K562 (cell line): ENCODE data around the gene FASTKD3. TPM values are rescaled to one million over a fixed set of nuclear protein-coding genes. Genes with fewer than 3 reads are reported as not detected.
"Not testable (repeated sequence)": the region's sequence is repeated elsewhere in the genome, so short reads cannot be mapped to it uniquely, and the experiment has no call there.

Source experiments
- ATAC-seq: fragments of 200-7000 bp; cut with Tn5 transposase; 3 replicates; pipeline ENCODE4 v1.9.1; 2020; ENCODE audit warnings: moderate library complexity
- BruUV-seq: library from RNA; stranded (reverse); fragments of 400-500 nt; replicated peaks from 2 replicates; lab custom pipeline; 2021; lab: Mats Ljungman, UMichigan
- CTCF ChIA-PET: fragments of 300-600 bp; formaldehyde crosslinking; extraction: SDS; loops from one replicate; lab custom pipeline; 2021; ENCODE audit warnings: low intra/inter-chr PET ratio; lab: Yijun Ruan, JAX
- POLR2A ChIA-PET: fragments of 300-600, 350-650 bp; sonication (Branson Sonifier 250); formaldehyde crosslinking; extraction: SDS; loops from one replicate; lab custom pipeline; 2021; ENCODE audit warnings: antibody characterized with exemption, inconsistent platforms; lab: Yijun Ruan, JAX
- DNase-seq, 4 experiments: peaks; one replicate each; pipeline versions ENCODE4 v3.0.0 to v3.0.0-alpha.2; 2011 to 2018; ENCODE audit warnings: low spot score in 3 of 4, mixed read lengths in 3 of 4; ENCODE audit errors: extremely low read depth in 1 of 4
- FAIRE-seq: peaks from 2 replicates; lab custom pipeline; 2011; peaks lifted over from hg19 to GRCh38; lab: Jason Lieb, UNC
- H2AFZ ChIP-seq: 2 replicates; pipeline ENCODE4 v1.6.0; 2011; ENCODE audit warnings: low read depth, low read length, control low read depth, inconsistent platforms
- H3K27ac ChIP-seq: fragments of 200-600 bp; 3 replicates; pipeline ENCODE4 v1.8.0; 2011; ENCODE audit warnings: low read depth, mild to moderate bottlenecking, control low read depth, inconsistent platforms, low read length, moderate library complexity, mixed read lengths; ENCODE audit errors: extremely low read depth
- H3K27me3 ChIP-seq, 2 experiments: fragments of 300-600 bp in 1 of 2; 2 replicates in 1 of 2; 3 replicates in 1 of 2; pipeline versions ENCODE4 v1.6.0 to v1.8.0; 2011; ENCODE audit warnings: inconsistent platforms in 2 of 2, low read length in 2 of 2, mild to moderate bottlenecking in 1 of 2, mixed read lengths in 1 of 2, moderate library complexity in 1 of 2; ENCODE audit not compliant: control insufficient read depth in 2 of 2, insufficient read depth in 2 of 2
- H3K36me3 ChIP-seq: fragments of 300-600 bp; 3 replicates; pipeline ENCODE4 v1.8.0; 2011; ENCODE audit warnings: mild to moderate bottlenecking, low read length, inconsistent platforms; ENCODE audit not compliant: control insufficient read depth, insufficient read depth
- H3K4me1 ChIP-seq, 2 experiments: fragments of 200-600 bp in 1 of 2; replicated peaks in 1 of 2; 2 replicates in 1 of 2; 3 replicates in 1 of 2; pipeline versions ENCODE4 v1.5.1 to v1.8.0; 2011; ENCODE audit warnings: inconsistent platforms in 2 of 2, low read length in 2 of 2, mild to moderate bottlenecking in 1 of 2, mixed read lengths in 1 of 2, moderate library complexity in 1 of 2; ENCODE audit not compliant: control insufficient read depth in 2 of 2, insufficient read depth in 2 of 2
- H3K4me2 ChIP-seq: 2 replicates; pipeline ENCODE4 v1.6.1; 2011; ENCODE audit warnings: low read length, control low read depth, inconsistent platforms, mixed read lengths; ENCODE audit not compliant: insufficient read depth
- H3K4me3 ChIP-seq: fragments of 200-600 bp; sonication (generic), shearing (Covaris generic); 2 replicates; pipeline ENCODE4 v1.5.1; 2016; ENCODE audit warnings: control low read depth, inconsistent platforms
- H3K79me2 ChIP-seq: fragments of 200-600 bp; 3 replicates; pipeline ENCODE4 v1.8.0; 2011; ENCODE audit warnings: low read length, inconsistent platforms; ENCODE audit not compliant: control insufficient read depth, insufficient read depth
- H3K9ac ChIP-seq, 2 experiments: 2 replicates each; pipeline versions ENCODE4 v1.6.0 to v1.6.1; 2011; ENCODE audit warnings: low read depth in 2 of 2, low read length in 2 of 2, control low read depth in 1 of 2, inconsistent platforms in 1 of 2, mild to moderate bottlenecking in 1 of 2, mixed read lengths in 1 of 2; ENCODE audit not compliant: insufficient read depth in 1 of 2
- H3K9me1 ChIP-seq: one replicate; pipeline ENCODE4 v1.6.0; 2011; ENCODE audit warnings: inconsistent platforms, mild to moderate bottlenecking, low read length, moderate library complexity; ENCODE audit not compliant: control insufficient read depth, insufficient read depth
- H3K9me3 ChIP-seq: replicated peaks from 2 replicates; pipeline ENCODE4 v1.5.1; 2011; ENCODE audit warnings: low read depth, low read length, inconsistent platforms; ENCODE audit not compliant: control insufficient read depth, insufficient read depth
- H4K20me1 ChIP-seq: replicated peaks from 2 replicates; pipeline ENCODE4 v1.6.1; 2011; ENCODE audit warnings: low read length, inconsistent platforms, mixed read lengths; ENCODE audit not compliant: control insufficient read depth, insufficient read depth
- CEBPB ChIP-seq: fragments of 450-650 bp; IDR thresholded peaks from 2 replicates; pipeline ENCODE4 v1.6.1; 2016; ENCODE audit warnings: missing genetic modification characterization, missing compliant biosample characterization
- WGBS: fragments of 100-300 bp; shearing (Covaris generic); methylation state at CpG from one replicate; pipeline ENCODE4 v1.1.6; 2016; ENCODE audit warnings: low coverage, mixed read lengths; ENCODE audit not compliant: insufficient coverage; ENCODE audit errors: missing lambda C conversion rate; 5-methylcytosine and 5-hydroxymethylcytosine counted together
- in situ Hi-C: fragments of 300-500 bp; cut with MboI; formaldehyde crosslinking; loops from 4 replicates; pipeline ENCODE4 v1.15.0; 2018; ENCODE audit warnings: inconsistent platforms, mixed read lengths
- intact Hi-C: fragments of 100-400 bp; cut with micrococcal nuclease; formaldehyde crosslinking; loops from 2 replicates; pipeline ENCODE4 v1.14.2; 2022
- polyA plus RNA-seq, 8 experiments: library from polyadenylated mRNA; depleted of rRNA in 4 of 8; stranded (reverse) in 5 of 8; unstranded in 3 of 8; fragments of >200 nt; fragmentation: Nextera tagmentation in 2 of 8; fragmentation: Illumina TruSeq in 1 of 8; extraction: Ambion mirVana in 2 of 8; extraction: Trizol in 1 of 8; gene quantifications; 2 replicates each; pipeline versions ENCODE4 v1.2.1 to v1.2.3, GENCODE V29; 2011 to 2014; ENCODE audit warnings: inconsistent platforms in 1 of 8, missing spikeins in 1 of 8
- total RNA-seq, 7 experiments: library from RNA; depleted of rRNA in 6 of 7; stranded (reverse); fragments of >200 nt in 6 of 7; fragmentation: Illumina TruSeq in 2 of 7; extraction: Trizol in 2 of 7; gene quantifications; 2 replicates each; pipeline versions ENCODE4 v1.2.1 to v1.2.3, GENCODE V29; 2011 to 2021; ENCODE audit warnings: low replicate concordance in 1 of 7
- TF ChIP-seq, protein P1 (sequence below), 2 experiments: fragments of 450-650 bp; IDR thresholded peaks; 2 replicates each; pipeline ENCODE4 v1.6.1; 2018; ENCODE audit warnings: mild to moderate bottlenecking in 2 of 2, low read depth in 1 of 2; ENCODE audit not compliant: partially characterized antibody in 2 of 2

The FASTKD3 gene
- total and polyA plus RNA-seq, 9 of the 15 experiments (the other 6 are each of a cell fraction or from before 2014, with no cell fraction given) = 17.1 to 149 (median 47.5) TPM

DNA sequence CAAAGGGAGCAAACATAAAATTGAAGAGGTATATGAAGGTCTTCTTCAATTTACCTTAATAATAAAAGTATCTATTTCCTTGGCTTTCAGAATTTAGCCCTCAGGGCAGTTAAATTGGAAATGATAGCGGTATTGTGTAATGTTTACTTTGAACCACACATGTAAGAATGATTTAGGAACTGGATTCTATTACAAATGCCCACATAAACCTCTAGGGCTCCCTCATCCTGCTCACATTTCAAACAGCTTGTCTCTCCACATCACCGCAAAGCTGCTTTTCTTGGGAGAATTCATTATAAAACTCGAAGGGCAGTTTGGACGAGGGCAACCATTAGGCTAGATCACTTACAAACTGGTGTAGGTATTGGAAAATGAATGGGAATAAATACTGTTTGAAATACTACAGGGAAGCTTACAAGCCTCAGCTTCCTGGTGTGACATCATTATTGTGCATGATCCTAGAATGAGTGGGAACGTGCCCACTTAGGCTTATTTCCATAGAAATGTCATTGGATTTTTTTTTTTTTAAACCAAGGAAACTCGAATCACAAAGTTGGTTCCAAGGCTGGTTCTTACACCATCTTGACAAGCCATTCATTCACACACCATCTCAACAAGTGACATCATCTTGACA is 47.5 kb upstream of the FASTKD3 start:
- TF ChIP-seq CEBPB = 0 out of 2 replicates have a peak, but pooled peaks have one; percentile 34
- TF ChIP-seq, protein P1, sequence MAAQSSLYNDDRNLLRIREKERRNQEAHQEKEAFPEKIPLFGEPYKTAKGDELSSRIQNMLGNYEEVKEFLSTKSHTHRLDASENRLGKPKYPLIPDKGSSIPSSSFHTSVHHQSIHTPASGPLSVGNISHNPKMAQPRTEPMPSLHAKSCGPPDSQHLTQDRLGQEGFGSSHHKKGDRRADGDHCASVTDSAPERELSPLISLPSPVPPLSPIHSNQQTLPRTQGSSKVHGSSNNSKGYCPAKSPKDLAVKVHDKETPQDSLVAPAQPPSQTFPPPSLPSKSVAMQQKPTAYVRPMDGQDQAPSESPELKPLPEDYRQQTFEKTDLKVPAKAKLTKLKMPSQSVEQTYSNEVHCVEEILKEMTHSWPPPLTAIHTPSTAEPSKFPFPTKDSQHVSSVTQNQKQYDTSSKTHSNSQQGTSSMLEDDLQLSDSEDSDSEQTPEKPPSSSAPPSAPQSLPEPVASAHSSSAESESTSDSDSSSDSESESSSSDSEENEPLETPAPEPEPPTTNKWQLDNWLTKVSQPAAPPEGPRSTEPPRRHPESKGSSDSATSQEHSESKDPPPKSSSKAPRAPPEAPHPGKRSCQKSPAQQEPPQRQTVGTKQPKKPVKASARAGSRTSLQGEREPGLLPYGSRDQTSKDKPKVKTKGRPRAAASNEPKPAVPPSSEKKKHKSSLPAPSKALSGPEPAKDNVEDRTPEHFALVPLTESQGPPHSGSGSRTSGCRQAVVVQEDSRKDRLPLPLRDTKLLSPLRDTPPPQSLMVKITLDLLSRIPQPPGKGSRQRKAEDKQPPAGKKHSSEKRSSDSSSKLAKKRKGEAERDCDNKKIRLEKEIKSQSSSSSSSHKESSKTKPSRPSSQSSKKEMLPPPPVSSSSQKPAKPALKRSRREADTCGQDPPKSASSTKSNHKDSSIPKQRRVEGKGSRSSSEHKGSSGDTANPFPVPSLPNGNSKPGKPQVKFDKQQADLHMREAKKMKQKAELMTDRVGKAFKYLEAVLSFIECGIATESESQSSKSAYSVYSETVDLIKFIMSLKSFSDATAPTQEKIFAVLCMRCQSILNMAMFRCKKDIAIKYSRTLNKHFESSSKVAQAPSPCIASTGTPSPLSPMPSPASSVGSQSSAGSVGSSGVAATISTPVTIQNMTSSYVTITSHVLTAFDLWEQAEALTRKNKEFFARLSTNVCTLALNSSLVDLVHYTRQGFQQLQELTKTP (IDR thresholded peaks at IDR 0.05; ENCODE audit: low read depth in 1 of 2, partially characterized antibody in 2 of 2) = no peak
- no TSS peak for BruUV-seq
- no peak for FAIRE-seq

DNA sequence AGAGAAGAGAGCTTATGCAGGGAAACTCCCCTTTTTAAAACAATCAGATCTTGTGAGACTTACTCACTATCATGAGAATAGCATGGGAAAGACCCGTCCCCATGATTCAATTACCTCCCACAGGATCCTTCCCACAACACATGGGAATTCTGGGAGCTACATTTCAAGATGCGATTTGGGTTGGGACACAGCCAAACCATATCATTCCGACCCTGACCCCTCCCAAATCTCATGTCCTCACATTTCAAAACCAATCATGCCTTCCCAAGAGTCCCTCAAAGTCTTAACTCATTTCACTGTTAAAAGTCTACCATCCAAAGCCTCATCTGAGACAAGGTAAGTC is 42.6 kb upstream of the FASTKD3 start:
- H3K79me2 ChIP-seq, H4K20me1 ChIP-seq, ATAC-seq, BruUV-seq, in situ Hi-C loops, POLR2A ChIA-PET, DNase-seq, H3K4me3 ChIP-seq, H2AFZ ChIP-seq, H3K27ac ChIP-seq, FAIRE-seq, H3K4me2 ChIP-seq, H3K9me3 ChIP-seq, H3K36me3 ChIP-seq, H3K9me1 ChIP-seq, H3K9ac ChIP-seq, CTCF ChIA-PET, intact Hi-C loops, H3K4me1 ChIP-seq, H3K27me3 ChIP-seq: not testable (repeated sequence)
- WGBS = 54% methylated on average over 3 of the region's 3 CpGs

More for the DNA sequence above, 47.5 kb upstream of the FASTKD3 start:
- Histone ChIP-seq H3K27me3 (no peaks in the 10 kb centered on the region), H3K9ac (no peak overlapping the region), H3K4me1 (no peaks in the 10 kb centered on the region), H3K4me2 (no peak overlapping the region), H3K36me3 (no peaks in the 10 kb centered on the region), H3K9me3 (no peaks in the 10 kb centered on the region), H3K27ac (no peak overlapping the region), H2AFZ (0 out of 2 replicates have a peak overlapping the region, but pooled peaks have one; percentile 51), H3K9me1 (no peaks in the 10 kb centered on the region), H3K79me2 (no peaks in the 10 kb centered on the region), H3K4me3 (no peak overlapping the region), H4K20me1 (no peaks in the 10 kb centered on the region)
- peak; percentile 66 for ATAC-seq
- CTCF ChIA-PET = no interaction called here
- in situ Hi-C loops (no loop called here), intact Hi-C loops (no loop called here)
- POLR2A ChIA-PET = no interaction called here
- no peak for DNase-seq
- WGBS = 3% methylated on average over 6 of the region's 6 CpGs
